Measurements from ENCODE around the gene PANK1.

Gene PANK1

GRCh38 chr10:89651916-89652573 lies 7.0 kb upstream of the PANK1 start:
- DNase-seq, result no peak

GRCh38 chr10:89651205-89651915 lies 6.3 kb upstream of the PANK1 start:
- Histone ChIP-seq H3K9me2 (replicated peaks; ENCODE audit: insufficient read depth, low read length) (no peaks in the 10 kb centered on the region), H3K79me2 (ENCODE audit: low read length) (no peaks in the 10 kb centered on the region), H3K9ac (ENCODE audit: low read length) (no peak overlapping the region), H3K27me3 (replicated peaks; ENCODE audit: insufficient read depth, low read length) (peaks cover 93% of the 10 kb centered on the region), H3K4me1 (ENCODE audit: low read length) (peaks cover 17% of the 10 kb centered on the region), H3F3A (ENCODE audit: insufficient read depth, low read length) (peaks cover 12% of the 10 kb centered on the region), H3K36me3 (replicated peaks; ENCODE audit: insufficient read depth, low read length) (no peaks in the 10 kb centered on the region), H3K4me2 (ENCODE audit: low read depth, low read length) (no peak overlapping the region), H3K27ac (ENCODE audit: low read length) (no peak overlapping the region), H4K20me1 (ENCODE audit: insufficient read depth, low read length) (no peaks in the 10 kb centered on the region), H3K4me3 (ENCODE audit: low read length) (no peak overlapping the region), H3K9me3 (replicated peaks; ENCODE audit: insufficient read depth, low read length) (no peaks in the 10 kb centered on the region), H2AFZ (ENCODE audit: low read length) (no peak overlapping the region)
- DNase-seq, result no peak
- TF ChIP-seq EZH2 (optimal IDR thresholded peaks at IDR 0.05; ENCODE audit: low read depth, low read length) (no peak), EZH2phosphoT487 (IDR thresholded peaks at IDR 0.05; ENCODE audit: low read length) (no peak), CTCF (IDR thresholded peaks at IDR 0.05; ENCODE audit: low read length) (no peak)

More at GRCh38 chr10:89651916-89652573, 7.0 kb upstream of the PANK1 start:
- Histone ChIP-seq H3K27me3 (replicated peaks; ENCODE audit: insufficient read depth, low read length) (peaks cover 94% of the 10 kb centered on the region), H3K4me2 (ENCODE audit: low read depth, low read length) (no peak overlapping the region), H3K4me1 (ENCODE audit: low read length) (peaks cover 17% of the 10 kb centered on the region), H3K9me2 (replicated peaks; ENCODE audit: insufficient read depth, low read length) (no peaks in the 10 kb centered on the region), H3F3A (ENCODE audit: insufficient read depth, low read length) (peaks cover 12% of the 10 kb centered on the region), H2AFZ (ENCODE audit: low read length) (no peak overlapping the region), H3K27ac (ENCODE audit: low read length) (no peak overlapping the region), H4K20me1 (ENCODE audit: insufficient read depth, low read length) (no peaks in the 10 kb centered on the region), H3K36me3 (replicated peaks; ENCODE audit: insufficient read depth, low read length) (no peaks in the 10 kb centered on the region), H3K4me3 (ENCODE audit: low read length) (no peak overlapping the region), H3K9me3 (replicated peaks; ENCODE audit: insufficient read depth, low read length) (no peaks in the 10 kb centered on the region), H3K9ac (ENCODE audit: low read length) (no peak overlapping the region), H3K79me2 (ENCODE audit: low read length) (no peaks in the 10 kb centered on the region)
- no peak for TF ChIP-seq EZH2phosphoT487 (IDR thresholded peaks at IDR 0.05; ENCODE audit: low read length)
- TF ChIP-seq EZH2 (optimal IDR thresholded peaks at IDR 0.05; ENCODE audit: low read depth, low read length), result no peak
- TF ChIP-seq CTCF (IDR thresholded peaks at IDR 0.05; ENCODE audit: low read length), result no peak

GRCh38 chr10:89649051-89649450 lies 4.0 kb upstream of the PANK1 start:
- H3F3A ChIP-seq (ENCODE audit: insufficient read depth, low read length), result peaks cover 16% of the 10 kb centered on the region
- H3K4me3 ChIP-seq (ENCODE audit: low read length), result no peak overlapping the region
- H3K9ac ChIP-seq (ENCODE audit: low read length), result no peak overlapping the region
- no peaks in the 10 kb centered on the region for H4K20me1 ChIP-seq (ENCODE audit: insufficient read depth, low read length)
- no peak overlapping the region for H2AFZ ChIP-seq (ENCODE audit: low read length)
- DNase-seq, result no peak
- no peaks in the 10 kb centered on the region for H3K36me3 ChIP-seq (replicated peaks; ENCODE audit: insufficient read depth, low read length)
- H3K4me1 ChIP-seq (ENCODE audit: low read length), result peaks cover 17% of the 10 kb centered on the region
- H3K27me3 ChIP-seq (replicated peaks; ENCODE audit: insufficient read depth, low read length), result peaks cover 83% of the 10 kb centered on the region
- no peaks in the 10 kb centered on the region for H3K9me2 ChIP-seq (replicated peaks; ENCODE audit: insufficient read depth, low read length)
- no peaks in the 10 kb centered on the region for H3K79me2 ChIP-seq (ENCODE audit: low read length)
- H3K9me3 ChIP-seq (replicated peaks; ENCODE audit: insufficient read depth, low read length), result no peaks in the 10 kb centered on the region
- no peak overlapping the region for H3K4me2 ChIP-seq (ENCODE audit: low read depth, low read length)
- H3K27ac ChIP-seq (ENCODE audit: low read length), result no peak overlapping the region
- TF ChIP-seq EZH2phosphoT487 (IDR thresholded peaks at IDR 0.05; ENCODE audit: low read length), result no peak
- no peak for TF ChIP-seq CTCF (IDR thresholded peaks at IDR 0.05; ENCODE audit: low read length)
- no peak for TF ChIP-seq EZH2 (optimal IDR thresholded peaks at IDR 0.05; ENCODE audit: low read depth, low read length)
